ENCODE measurements around the gene ZNF438.
"Not testable (repeated sequence)": the region's sequence is repeated elsewhere in the genome, so short reads cannot be mapped to it uniquely, and the experiment has no call there.

ZNF438 gene

GRCh38 chr10:30984563-30985328 is 46.9 kb downstream of the ZNF438 start:
- no peak for DNase-seq

DNA sequence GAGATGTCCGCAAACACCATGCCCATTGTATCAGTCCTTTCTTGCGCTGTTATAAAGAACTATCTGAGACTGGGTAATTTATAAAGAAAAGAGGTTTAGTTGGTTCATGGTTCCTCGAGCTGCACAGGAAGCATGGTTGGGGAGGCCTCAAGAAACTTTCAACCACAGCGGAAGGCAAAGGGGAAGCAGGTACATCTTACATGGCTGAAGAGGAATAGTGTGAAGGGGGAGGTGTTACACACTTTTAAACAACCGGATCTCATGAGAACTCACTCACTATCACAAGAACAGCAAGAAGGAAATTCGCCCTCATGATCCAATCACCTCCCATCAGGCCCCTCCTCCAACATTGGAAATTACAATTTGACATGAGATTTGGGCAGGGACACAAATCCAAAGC is 48.5 kb downstream of the ZNF438 start:
- DNase-seq = not testable (repeated sequence)

DNA sequence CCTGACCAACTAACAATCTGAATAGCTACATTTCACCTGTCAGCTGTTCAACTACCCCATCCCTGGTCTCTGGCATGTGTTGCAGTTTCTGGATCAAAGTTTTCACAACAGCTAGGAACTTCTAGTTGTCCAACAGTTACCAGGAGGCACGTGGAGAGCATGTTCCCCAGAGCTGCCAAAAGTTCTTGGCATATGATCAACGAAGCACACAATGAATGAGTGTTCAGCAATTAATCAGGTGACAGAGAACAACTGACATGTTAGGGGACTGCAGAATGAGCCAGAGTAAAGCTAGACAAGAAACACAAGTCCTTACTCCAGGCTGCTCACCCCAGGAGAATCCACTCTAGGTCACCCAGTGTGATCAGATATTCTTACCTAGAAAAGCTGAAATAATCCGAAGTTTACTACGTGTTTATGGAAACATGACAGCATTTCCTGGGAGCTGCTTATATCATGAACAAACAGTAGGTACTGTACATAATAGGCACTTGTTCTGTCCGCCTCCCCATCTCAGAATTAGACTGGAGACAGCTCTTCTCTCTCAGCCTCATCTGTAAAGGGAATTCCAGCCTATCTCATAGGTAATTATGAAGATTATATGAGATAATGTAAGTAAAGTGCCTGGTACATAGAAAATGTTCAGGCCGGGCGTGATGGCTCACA is 50.6 kb downstream of the ZNF438 start:
- no peak for DNase-seq

- DNase-seq = no peak
These were observed 51.7 kb downstream of the ZNF438 start for GRCh38 chr10:30979956-30980355.

- no peak for DNase-seq
These were observed 52.8 kb downstream of the ZNF438 start for GRCh38 chr10:30978843-30979242.

- DNase-seq = no peak
These were observed 54.3 kb downstream of the ZNF438 start for GRCh38 chr10:30977385-30977784.

DNA sequence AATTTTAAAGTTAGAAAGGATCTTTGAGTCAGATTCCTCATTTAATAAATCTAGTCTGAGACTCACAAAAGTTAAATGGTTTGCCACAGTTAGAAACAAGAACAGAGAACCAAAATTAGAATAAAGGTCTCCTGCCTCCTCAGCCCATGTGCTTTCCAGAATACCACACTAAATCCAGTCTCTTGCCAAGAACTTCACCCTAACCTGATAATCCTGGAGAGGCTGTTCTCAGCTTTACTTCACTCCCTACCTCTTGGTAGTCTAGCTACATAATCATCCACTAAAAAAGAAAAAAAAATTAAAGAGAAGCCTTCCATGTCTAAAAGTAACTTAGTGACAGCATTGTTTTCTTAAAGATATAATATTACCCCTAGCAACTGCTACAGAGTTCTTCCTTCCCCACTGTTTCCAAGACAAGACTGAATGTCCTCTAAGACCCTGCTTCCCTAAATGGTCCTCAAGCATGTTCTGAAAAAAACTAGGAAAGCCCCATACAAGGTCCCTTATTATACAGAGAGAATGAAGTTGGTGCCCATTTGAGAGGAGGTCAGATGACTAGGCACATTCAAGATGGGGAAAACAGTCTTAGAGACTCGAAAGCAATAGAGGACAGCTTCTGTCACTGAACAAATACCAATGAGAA is 56.8 kb downstream of the ZNF438 start:
- DNase-seq = no peak

- no peak for DNase-seq
These were observed 57.3 kb downstream of the ZNF438 start for GRCh38 chr10:30974355-30974754.

- DNase-seq = no peak
These were observed 57.9 kb downstream of the ZNF438 start for GRCh38 chr10:30973737-30974136.

DNA sequence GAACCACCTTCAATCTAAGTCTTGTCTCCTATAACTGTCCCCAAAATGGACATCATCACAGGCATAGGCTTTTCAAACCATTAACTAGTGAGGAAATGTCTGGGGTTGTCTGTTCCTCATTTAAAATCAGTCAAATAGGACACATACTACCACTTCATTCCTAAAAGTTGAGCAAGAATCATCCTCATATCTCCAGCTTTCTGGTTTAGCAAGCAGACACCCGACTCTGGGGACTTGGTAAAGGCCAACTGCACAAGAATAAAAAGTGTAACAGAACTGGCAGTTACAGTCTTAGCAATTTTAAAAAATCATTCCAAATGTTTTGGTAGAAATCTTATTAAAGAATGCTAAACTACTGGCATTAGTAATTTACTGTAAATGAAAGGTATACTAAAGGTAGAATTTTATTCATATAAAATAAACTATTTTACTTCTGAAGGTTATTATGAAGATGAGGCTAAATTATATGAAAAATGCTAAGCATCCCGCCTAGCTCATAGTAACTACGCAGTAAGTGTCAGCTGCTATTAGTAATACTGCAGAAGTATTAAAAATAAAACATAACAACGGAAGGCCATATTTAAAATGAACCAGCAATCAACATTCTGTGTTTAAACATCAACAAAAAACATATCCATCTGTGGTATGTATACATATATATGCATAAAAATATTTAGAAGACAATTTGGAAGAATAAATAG is 60.8 kb downstream of the ZNF438 start:
- DNase-seq = no peak

- DNase-seq = no peak
These were observed 63.0 kb downstream of the ZNF438 start for GRCh38 chr10:30968711-30969110.

DNA sequence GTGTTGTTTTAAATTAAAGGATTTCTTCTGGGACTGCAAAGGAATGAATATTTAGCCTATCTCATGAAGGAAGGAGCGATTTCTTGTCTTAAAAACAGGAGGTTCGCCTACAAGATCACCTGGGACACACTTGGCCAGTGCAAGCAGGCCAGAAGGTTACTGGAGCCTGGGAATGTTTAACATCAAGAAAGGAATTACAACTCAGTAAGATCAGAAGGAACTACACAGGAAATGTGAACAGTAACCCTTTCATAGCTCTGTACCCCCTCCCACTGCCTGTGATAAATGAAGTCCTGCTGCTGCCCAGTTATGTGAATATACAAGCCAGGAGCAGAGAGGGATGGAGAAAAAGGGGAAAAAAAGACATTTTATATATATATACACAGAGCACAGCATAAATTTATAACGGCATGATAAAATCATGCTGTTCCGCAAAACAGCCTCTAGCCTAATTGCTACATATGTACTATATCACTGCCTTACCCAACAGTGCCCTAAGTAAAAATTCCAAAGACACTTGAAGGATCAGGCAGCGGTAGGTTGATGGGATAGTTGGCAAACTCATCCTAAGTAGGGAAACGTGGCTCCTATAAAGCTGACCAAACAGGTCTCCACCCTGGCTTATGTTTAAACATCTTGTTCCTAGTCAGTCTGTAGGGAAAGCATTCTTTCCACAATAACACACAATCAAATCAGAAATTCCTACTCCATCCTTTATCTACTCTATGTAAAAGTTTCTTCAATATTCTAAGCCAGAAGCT is 63.8 kb downstream of the ZNF438 start:
- no peak for DNase-seq

GRCh38 chr10:30963992-30964930 is 67.4 kb downstream of the ZNF438 start:
- DNase-seq = no peak

- no peak for DNase-seq
These were observed 69.1 kb downstream of the ZNF438 start for GRCh38 chr10:30962522-30962921.

GRCh38 chr10:30959836-30960210 is 71.8 kb downstream of the ZNF438 start:
- DNase-seq = no peak

DNA sequence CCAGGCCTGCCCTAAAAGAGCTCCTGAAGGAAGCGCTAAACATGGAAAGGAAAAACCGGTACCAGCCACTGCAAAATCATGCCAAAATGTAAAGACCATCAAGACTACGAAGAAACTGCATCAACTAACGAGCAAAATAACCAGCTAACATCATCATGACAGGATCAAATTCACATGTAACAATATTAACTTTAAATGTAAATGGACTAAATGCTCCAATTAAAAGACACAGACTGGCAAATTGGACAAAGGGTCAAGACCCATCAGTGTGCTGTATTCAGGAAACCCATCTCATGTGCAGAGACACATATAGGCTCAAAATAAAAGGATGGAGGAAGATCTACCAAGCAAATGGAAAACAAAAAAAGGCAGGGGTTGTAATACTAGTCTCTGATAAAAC is 82.4 kb downstream of the ZNF438 start:
- DNase-seq = not testable (repeated sequence)

DNA sequence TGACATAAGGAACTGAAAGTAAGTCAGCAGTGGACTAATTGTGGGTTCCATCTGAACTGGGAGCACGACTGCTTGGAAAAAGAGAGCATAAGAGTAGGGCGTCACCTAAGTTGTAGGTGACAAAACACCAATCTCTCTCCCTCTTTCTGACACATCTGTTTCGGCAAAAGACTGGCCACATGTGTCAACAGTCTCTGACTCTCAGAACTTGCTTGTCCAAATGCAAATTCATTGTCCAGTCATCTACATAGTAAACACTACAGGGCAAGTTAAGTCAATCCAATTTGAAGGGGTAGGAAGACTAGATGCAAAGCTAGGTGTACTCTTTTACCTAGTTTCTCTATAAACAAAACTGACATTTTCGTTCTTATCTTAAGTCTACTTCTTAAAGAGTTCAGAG is 87.7 kb downstream of the ZNF438 start:
- DNase-seq = no peak

DNA sequence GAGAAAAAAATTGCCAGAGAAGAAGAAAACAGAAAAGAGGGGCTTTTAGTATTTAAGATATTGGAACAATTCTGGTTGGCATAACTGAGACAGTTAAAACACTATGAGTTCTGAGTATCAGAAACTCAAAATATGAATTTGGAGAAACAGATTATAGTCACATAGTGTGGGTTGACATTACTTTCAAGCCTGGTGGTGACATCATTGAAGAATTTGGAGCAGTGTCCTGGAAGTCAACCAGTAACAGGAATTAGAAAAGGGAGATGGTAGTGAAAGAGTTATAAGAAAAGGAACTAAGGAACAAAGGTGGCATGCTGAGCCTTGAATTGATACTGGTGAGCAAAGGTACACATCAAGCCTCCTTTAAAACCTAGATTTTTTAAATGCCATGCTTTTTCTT is 88.2 kb downstream of the ZNF438 start:
- no peak for DNase-seq

DNA sequence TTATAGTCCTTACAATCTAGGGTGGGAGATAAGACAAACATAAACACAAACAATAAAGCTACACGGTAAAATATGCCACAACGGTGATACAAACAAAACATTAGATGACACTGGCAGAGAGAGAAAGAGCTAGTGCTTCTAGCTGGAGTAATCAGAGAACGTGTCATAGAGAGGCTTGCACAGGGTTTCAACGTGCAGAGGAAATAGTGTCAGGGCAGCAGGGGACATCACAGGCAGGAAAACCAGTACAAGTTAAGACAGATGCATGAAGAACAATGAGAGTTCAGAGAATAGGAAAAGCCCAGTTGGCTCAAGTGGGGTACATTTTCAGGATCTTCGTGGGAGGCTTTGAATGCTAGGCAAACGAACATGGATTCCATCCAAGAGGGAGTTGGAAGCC is 91.4 kb downstream of the ZNF438 start:
- DNase-seq = no peak

GRCh38 chr10:30939643-30940251 is 91.9 kb downstream of the ZNF438 start:
- no peak for DNase-seq

- no peak for DNase-seq
These were observed 96.6 kb downstream of the ZNF438 start for GRCh38 chr10:30935078-30935477.
